Measurements from ENCODE around the gene DARS1.
"Not testable (repeated sequence)": the region's sequence is repeated elsewhere in the genome, so short reads cannot be mapped to it uniquely, and the experiment has no call there.

The DARS1 gene

GRCh38 chr2:135945526-135945925, 39.9 kb downstream of the DARS1 start:
- DNase-seq (ENCODE audit: low read depth) = no peak

- DNase-seq (ENCODE audit: low read depth) = no peak
Observed at GRCh38 chr2:135944625-135945024, 40.8 kb downstream of the DARS1 start.

GRCh38 chr2:135942936-135943688, 42.3 kb downstream of the DARS1 start:
- DNase-seq (ENCODE audit: low read depth) = no peak

GRCh38 chr2:135936524-135936923, 48.9 kb downstream of the DARS1 start:
- DNase-seq (ENCODE audit: low read depth) = no peak

DNA sequence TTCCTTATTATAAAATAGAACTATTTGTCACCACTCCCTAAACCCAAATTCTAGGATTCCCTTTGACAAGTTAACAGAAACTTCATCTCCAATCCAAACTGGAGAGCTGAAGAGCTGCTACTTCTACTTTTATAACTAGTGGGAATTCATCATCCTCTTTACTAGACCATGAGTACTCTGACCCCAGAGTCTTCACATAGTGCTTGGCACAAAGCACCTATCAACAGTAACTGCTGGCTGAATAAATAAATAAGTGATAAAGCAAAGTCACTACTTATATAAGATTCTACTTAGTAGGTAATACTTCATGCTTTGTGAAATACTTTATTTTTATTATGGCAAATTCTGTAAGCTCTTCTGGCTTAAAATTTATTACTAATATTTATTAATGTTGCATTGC, 49.5 kb downstream of the DARS1 start:
- no peak for DNase-seq (ENCODE audit: low read depth)

DNA sequence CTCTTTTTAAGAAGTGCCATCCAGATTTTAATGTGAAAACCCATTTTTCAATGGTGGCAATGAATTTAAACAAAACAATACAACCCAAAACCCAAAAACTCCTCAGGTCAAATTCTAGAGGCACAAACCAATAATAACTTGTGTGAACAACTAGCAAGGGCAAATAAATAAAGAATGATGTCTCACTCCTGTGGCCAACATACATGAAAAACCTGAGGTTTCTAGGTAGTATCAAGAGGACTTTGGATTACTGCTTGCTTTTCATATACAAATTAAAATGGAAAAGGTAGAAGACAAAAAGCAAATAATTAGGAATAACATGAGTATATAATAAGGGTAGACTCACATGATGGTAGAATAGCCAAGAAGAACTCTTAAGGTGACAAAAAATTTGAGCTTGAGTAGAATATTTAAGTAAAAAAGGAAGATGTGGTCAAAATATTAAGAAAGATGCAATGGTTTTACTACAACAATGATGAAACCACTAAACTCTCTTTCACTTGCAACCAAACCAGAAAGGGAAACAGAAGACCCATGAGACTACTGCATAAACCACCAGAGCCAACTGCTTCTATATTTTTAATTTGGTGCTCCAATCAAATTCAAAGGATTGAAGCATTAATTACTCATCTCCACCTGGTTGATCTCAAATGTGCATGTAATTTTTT, 53.5 kb downstream of the DARS1 start:
- DNase-seq (ENCODE audit: low read depth) = no peak

DNA sequence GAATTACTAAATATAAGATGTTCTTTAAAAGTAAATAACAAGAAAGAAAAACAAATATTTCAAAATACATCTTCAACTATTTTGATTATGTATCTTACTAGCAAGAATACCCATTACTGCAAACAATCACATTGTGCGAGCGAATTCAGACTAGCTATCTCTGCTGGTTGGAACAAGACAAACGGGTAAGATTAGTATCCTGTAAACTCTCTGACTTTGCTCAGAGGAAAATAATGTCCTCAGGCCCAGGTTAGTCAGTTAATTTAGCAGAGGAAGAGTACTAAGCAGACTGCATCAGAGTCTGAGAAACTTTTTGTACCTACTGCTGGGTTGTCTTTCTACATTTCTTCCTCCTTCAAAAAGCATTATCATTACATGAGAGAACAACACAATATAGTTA, 58.8 kb downstream of the DARS1 start:
- no peak for DNase-seq (ENCODE audit: low read depth)

GRCh38 chr2:135925571-135925970, 59.9 kb downstream of the DARS1 start:
- DNase-seq (ENCODE audit: low read depth) = no peak

- DNase-seq (ENCODE audit: low read depth) = no peak
Observed at GRCh38 chr2:135916207-135916606, 69.2 kb downstream of the DARS1 start.

DNA sequence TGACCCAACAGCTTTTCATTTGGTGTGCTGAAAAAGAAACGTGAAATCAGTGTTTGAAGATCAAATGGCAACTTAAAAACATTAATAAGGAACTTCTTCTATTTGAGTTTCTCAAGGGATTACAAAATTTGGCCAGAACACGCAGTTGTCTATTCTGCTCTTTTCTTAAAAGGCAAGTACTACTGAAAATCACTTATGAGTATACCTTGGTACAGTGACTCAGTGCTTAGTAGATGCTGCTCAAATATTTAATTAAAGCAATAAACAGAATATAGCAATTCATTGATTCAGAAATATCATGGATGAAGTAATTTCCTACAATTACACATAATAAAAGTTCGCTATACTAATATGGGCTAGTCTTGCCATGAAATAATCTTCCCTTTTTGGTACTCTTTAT, 70.9 kb downstream of the DARS1 start:
- no peak for DNase-seq (ENCODE audit: low read depth)

DNA sequence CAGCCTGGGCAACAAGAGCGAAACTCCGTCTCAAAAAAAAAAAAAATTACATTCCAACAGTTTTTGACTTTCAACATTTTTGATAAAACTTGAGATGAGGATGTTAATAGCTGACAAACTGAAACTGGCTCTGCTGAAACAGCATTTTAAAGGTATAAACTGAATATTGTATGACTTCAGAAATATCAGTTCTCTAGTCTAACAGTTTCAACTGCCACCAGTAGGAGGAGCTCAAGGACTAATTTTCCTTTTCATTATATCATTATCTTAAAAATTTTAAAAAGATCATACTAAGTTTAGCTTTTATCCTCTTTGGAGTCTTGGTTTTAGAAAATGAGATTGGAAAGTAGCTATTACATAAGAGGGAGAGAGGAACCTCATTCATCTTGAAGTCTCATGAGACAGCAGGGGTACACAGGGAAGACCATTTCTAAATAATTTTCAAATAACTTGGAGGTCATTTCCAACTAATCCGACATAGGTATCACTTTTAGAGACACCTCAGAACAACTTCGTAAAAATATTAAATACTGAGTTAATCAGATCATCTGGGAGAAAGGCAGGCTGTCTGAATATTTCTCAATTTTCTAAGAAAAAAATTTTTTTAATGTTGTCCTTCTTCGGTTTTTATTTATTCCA, 71.6 kb downstream of the DARS1 start:
- DNase-seq (ENCODE audit: low read depth) = no peak

- no peak for DNase-seq (ENCODE audit: low read depth)
Observed at GRCh38 chr2:135909976-135910375, 75.5 kb downstream of the DARS1 start.

GRCh38 chr2:135905679-135906078, 79.7 kb downstream of the DARS1 start:
- DNase-seq (ENCODE audit: low read depth) = no peak

DNA sequence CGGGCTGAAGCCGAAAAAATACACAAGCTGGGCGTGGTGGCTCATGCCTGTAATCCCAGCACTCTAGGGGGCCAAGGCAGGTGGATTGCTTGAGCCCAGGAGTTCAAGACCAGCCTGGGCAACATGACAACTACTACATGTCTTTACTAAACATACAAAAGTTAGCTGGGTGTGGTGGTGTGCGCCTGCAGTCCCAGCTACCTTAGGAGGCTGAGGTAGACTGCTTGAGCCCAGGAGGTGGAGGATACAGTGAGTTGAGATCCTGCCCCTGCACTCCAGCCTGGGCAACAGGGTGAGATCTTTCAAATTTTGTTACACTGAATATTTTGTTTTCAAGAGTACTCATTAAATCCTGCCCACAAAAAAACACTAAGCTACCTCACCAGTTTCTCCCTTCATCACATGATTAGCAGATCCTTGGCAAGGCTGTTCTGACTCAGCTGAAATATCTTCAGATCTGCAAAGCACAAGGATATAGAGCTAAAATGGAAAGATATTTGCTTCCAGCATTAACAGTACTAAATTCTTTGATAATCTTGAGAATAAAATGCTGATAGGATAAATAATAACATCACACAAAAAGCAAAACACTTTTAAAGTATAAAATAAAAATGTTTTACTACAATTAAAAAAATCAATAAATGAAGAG, 81.0 kb downstream of the DARS1 start:
- no peak for DNase-seq (ENCODE audit: low read depth)

DNA sequence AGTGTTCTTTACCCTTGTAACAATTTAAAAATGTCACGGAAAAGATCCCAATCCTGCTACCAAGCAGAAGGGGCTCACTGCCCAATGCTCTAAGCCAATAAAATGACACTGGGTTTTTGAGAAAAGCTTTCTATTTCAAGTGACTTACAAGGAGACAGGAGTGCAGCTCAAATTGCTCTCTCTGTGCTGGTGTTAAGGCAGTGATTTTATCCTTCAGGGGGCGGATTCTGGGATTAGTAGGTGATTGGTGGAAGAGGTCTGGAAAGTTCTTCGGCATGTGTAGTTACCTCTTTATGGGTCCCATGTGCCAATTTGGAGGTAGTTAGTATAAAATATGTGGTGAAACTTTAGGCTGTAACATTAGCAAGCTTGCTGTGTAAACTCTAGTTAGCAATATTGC, 81.8 kb downstream of the DARS1 start:
- DNase-seq (ENCODE audit: low read depth) = no peak

GRCh38 chr2:135899567-135899966, 85.9 kb downstream of the DARS1 start:
- DNase-seq (ENCODE audit: low read depth) = no peak

DNA sequence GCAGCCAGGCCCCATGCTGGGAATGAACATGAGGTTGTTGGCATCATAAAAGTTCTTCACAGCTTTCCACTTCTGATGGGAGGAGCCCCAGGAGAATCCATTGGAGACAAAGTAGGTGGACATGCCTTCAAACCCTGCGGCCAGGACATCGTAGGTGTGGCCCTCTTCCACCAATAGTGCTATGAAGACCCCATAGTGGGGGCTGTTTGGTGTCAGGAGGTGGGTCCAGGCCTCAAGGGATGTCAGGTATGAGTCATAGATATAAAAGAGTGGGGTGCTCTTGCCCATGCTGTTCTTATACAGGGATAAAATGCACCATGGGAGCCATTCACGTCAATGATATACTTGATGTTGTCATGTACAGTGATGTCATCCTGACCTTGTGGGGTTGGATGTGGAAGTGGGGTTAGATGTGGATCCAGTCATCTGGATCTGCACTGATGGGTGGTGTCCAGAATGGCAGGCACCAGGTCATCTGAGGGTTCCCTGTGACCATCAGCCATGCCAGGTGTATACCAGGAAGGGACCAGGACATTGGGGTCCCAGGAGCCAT, 87.1 kb downstream of the DARS1 start:
- DNase-seq (ENCODE audit: low read depth) = no peak

GRCh38 chr2:135894930-135895329, 90.5 kb downstream of the DARS1 start:
- DNase-seq (ENCODE audit: low read depth) = no peak

GRCh38 chr2:135893374-135893794, 92.0 kb downstream of the DARS1 start:
- no peak for DNase-seq (ENCODE audit: low read depth)

- DNase-seq (ENCODE audit: low read depth) = no peak
Observed at GRCh38 chr2:135890835-135891234, 94.6 kb downstream of the DARS1 start.

DNA sequence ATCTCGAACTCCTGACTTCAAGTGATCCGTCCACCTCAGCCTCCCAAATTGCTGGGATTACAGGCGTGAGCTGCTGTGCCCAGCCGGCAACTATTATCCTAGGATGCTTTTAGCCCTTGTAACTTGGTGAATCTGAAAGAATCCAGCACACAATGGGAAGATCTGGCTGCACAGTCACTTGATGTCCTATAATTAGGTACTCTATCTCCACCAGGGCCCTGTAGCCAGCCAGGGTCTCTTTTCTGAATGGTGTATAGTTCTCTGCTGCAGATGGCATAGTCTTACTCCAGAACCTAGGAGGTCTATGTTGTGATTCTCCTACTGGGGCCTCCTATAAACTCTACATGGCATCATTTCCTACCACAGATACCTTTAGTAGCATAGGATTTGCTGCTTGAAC, 95.3 kb downstream of the DARS1 start:
- DNase-seq (ENCODE audit: low read depth) = no peak

DNA sequence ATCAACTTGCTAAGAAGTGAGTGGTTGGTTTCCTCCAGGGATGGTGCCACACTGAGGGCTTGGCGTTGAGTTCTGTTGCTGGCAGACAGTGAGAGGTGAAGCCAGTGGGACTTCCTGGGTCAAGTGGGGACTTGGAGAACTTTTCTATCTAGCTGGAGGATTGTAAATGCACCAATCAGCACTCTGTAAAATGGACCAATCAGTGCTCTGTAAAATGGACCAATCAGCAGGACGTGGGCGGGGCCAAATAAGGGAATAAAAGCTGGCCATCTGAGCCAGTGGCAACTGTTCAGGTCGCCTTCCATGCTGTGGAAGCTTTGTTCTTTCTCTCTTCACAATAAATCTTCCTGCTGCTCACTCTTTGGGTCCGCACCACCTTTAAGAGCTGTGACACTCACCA, 96.8 kb downstream of the DARS1 start:
- not testable (repeated sequence) for DNase-seq (ENCODE audit: low read depth)

- no peak for DNase-seq (ENCODE audit: low read depth)
Observed at GRCh38 chr2:135885709-135886108, 99.7 kb downstream of the DARS1 start.

Data from activated T-cell treated with anti-CD3 and anti-CD28 coated beads for 24 hours (primary cell).